GM19455 (cell line): Measurements from ENCODE around the gene PSMD14.

Source experiments
- ATAC-seq: cut with Tn5 transposase; IDR thresholded peaks from one replicate; pipeline ENCODE4 v1.9.1; 2021; ENCODE audit not compliant: unreplicated experiment

The PSMD14 gene

GRCh38 chr2:161418275-161418714 lies 110.1 kb downstream of the PSMD14 start:
- ATAC-seq = no peak

GRCh38 chr2:161418715-161419637 lies 110.8 kb downstream of the PSMD14 start:
- ATAC-seq = no peak

DNA sequence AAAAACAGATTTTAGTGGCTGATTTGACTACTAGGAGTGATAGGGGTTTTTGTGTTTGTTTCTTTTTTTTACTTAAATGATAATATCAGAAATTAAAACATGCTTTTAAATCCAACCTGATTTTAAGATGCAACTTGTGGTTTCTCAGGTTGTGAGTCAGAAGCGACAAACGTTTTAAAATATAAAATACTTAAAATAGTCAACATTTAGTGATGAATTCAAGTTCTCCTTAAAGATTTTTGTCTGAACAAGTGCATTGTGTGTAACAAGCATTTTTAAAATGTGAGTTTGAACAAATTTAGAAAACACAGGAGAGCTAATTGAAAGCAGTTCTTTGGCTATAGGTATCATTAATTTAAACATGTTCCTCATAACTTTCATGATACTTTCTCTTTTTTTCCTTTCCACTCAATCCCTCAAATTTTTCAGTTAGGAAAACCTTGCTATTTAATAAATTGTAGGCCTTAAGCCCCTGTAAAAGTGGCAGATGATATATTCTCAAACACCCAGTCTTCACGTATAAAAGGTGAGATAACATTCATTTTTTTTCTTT lies 111.5 kb downstream of the PSMD14 start:
- no peak for ATAC-seq

GRCh38 chr2:161420406-161421074 lies 112.3 kb downstream of the PSMD14 start:
- no peak for ATAC-seq

- no peak for ATAC-seq
Measured at GRCh38 chr2:161421686-161422085, 113.5 kb downstream of the PSMD14 start.

DNA sequence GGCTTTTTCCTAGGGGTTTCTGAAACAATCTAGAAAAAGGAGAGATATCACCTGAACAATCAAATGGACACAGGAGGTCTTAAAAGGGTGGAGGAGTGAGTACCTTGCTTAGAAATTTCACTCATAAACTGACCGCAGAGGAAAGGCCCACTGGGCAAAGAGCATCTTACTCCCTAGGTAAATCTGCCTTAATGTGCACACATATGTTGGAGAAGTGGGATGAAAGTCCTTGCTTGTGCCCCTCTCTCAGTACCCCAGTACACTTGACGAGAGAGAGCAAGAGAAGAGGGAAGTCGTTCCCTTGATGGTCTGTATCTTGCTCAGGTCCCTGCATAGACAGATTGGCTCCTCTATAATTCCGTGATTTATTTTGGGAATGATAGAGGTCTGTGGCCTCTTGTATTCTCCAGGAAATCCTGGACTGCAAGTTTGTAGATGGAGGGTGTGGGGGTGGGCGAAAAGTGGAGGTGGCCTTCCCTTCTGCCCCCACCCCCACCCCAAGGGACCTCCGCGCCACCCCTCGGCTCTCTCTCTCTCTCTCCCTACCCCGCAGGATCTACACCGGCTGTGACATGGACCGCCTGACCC lies 114.7 kb downstream of the PSMD14 start:
- ATAC-seq = no peak

DNA sequence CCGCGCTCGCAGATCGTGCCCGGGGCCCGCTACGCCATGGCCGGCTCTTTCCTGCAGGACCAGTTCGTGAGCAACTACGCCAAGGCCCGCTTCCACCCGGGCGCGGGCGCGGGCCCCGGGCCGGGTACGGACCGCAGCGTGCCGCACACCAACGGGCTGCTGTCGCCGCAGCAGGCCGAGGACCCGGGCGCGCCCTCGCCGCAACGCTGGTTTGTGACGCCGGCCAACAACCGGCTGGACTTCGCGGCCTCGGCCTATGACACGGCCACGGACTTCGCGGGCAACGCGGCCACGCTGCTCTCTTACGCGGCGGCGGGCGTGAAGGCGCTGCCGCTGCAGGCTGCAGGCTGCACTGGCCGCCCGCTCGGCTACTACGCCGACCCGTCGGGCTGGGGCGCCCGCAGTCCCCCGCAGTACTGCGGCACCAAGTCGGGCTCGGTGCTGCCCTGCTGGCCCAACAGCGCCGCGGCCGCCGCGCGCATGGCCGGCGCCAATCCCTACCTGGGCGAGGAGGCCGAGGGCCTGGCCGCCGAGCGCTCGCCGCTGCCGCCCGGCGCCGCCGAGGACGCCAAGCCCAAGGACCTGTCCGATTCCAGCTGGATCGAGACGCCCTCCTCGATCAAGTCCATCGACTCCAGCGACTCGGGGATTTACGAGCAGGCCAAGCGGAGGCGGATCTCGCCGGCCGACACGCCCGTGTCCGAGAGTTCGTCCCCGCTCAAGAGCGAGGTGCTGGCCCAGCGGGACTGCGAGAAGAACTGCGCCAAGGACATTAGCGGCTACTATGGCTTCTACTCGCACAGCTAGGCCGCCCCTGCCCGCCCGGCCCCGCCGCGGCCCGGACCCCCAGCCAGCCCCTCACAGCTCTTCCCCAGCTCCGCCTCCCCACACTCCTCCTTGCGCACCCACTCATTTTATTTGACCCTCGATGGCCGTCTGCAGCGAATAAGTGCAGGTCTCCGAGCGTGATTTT lies 115.5 kb downstream of the PSMD14 start:
- no peak for ATAC-seq

GRCh38 chr2:161424394-161424769 lies 116.2 kb downstream of the PSMD14 start:
- ATAC-seq = no peak

GRCh38 chr2:161424891-161425727 lies 116.9 kb downstream of the PSMD14 start:
- ATAC-seq = no peak

DNA sequence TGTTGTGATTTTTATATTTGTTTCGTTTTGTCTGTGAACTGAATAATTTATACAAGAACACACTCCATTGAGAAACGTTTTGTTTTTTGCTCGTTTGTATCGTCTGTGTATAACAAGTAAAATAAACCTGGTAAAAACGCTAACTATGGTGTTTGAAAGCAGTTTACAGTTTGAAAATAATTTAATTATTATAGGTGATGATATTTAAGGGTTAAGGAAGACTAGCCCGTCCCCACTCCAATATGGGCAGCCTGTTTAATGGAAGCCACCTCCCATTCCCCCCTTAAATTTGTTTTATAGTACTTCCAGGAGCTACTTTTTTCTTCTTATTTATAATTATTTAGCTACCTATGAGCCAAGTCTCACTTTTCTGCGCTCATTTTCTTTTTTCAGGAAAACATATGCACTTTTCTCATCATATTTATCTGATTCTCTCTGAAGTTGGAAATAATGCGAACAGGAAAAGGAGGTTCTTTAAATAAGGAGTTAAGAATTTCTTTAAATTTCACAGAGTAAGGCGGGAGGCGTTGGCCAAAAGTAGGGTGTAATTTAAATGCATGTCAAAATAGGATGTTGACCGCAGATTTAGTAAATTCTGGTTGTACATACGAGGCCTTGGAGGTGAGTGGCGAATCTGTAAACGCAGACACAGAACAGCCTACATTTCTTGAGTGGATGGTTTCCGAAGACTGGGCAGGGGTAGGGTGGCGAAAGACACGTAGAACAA lies 117.7 kb downstream of the PSMD14 start:
- no peak for ATAC-seq

DNA sequence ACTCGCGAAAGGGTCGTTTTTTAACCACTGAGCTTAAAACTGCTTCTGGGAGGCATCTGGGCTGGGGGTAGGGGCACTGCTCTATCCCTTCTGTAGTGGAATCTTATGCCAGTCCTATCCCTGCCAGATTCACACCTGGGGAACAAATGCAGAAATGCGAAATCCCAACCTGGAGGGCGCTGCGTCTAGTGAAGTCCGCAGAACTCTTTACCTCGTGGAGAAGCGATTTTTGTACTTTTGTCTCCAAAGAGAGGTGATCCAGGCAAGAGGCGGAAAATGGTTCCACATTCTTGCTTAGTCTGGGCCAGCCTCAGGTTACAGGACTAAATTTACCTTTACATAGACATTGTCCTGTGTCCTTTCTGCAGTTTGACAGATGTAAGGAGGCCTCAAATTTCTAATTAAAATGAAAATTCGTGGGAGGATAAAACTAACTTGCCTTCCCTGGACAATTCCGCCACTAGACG lies 118.3 kb downstream of the PSMD14 start:
- ATAC-seq = no peak

DNA sequence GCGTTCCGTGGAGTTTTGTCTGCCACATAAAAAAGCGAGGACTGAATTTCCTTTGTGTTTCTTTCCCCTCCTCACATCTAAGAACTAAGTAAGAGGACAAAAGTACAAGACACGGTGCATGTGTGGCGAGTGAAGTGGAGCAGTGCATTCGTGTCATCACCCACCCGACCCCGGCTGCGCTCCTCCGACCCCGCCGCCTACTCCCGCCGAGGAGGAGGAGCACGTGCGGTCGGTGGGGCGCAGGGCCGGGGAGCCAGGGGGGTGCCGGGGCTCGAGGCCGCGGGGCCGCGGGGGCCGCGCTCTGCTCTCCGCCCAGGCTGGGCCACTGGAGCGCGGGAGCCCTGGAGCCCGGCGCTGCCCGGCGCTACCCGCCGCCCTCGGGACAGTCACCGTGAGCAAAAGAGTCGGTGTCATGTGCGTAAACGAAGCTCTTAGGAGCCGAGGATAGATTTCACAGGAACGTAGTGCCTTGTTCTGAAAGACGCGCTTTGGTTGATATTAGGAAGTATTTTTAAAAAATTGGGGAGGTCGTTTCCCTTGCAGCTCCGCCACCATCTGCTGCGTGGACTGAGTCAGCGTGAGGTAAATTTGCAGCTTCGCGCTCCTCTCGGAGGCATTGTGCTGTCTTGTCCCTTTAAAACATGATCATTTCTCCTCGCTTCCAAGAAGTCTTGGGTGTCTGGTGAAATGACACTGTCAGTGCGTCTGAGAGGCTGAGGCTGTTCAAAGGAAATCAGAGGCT lies 118.9 kb downstream of the PSMD14 start:
- ATAC-seq = no peak

DNA sequence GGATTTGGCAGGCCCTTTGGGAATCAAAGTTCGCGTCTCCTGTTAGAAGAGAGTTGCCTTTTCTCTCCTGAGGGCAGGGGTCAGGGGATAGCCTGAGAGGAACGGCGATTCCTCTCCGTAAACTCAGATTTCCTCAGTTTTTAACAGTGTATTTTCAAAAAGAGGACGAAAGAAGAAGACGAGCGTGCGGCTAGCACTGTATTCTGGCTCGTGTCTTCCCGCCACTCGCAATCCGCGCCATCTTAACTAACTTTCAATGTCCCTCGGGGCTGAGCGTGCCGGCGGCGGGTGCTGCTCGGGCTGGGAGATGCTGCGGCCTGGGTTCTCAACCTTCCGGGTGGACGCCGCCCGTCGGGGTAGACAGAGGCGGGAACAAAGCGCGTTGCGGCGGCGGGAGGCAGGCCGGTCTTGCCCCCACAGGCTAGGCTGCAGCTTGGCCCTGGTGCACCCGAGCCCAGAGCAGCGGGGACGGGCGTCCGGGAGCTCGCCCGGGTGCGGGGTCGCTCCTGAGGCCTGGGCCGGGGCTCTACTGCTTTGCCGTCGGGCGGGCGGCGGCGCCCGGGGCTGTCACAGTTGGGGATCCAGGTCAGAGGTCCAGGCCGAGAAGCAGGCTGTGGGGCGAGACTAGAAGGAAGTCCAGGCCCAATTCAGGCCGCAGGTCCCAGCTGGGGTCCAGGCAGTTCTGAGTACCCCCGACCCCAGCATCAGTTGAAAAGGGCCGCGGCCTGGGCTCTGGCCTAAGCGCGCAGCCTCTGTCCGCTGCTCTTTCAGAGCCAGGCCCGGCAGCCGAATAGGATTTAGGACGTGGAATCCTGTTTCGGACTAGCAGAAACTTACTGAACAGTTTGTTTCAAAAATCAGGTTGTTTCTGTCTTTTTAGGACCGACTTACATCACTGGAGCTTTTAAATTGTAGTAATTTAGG lies 119.7 kb downstream of the PSMD14 start:
- no peak for ATAC-seq

DNA sequence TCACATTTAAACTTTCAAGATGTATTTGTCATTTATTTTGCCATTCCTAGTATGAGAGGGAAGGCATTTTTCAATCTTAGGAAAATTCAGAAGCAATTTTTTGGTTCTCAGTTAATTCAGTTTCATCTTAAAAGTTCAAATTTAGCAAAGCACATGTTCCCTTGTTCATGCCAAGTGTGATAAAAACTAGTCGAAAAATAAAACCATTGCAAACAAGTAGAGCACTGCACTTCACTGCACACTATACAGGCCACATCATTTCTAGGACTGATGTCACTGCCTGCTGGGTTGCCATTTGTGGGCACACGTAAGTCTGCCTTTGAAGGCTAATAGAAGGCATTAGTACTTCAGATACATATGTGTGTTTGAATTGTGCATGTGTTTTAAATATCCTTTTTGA lies 122.2 kb downstream of the PSMD14 start:
- no peak for ATAC-seq

DNA sequence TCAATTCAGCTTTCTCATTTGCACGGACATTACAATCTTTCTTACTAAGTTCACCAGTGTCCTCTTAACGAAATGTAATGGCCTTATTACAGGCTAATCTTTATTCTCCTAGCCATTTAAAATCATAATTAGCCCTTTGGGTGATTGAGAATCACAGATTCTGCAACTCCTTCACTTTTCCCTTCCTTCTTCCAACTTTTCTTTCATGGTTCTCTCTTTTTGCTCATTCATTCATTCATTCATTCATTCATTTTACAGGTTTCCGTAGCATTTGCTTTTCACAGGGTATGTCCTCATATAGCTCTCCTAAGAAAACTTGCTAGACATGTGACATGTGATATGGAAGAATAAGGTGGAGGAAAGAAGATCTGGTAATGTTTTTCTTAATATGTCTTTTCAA lies 123.9 kb downstream of the PSMD14 start:
- no peak for ATAC-seq

GRCh38 chr2:161434118-161434517 lies 125.9 kb downstream of the PSMD14 start:
- ATAC-seq = no peak

DNA sequence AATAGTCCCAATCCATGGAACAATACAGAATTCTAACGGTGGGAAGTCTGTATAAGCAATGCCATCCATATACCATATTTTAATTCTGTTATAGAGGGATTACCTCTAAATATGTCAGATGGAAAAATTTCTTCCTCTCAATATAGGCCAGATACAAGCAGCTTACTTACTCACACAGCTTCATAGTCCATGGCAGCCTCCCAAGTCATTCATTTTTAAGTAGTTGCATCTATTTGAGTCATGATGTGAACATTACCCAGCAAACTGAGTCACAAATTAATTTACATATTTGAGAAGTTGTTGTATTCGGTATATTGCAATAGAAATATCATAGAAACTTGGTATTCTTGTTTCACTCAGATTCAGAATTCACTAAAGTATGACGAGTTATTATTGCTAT lies 128.2 kb downstream of the PSMD14 start:
- ATAC-seq = no peak
